Fibroblast of peridontal ligament (primary cell): ENCODE measurements around the gene SRPRB.
A peak's percentile ranks its signal among the peaks of the same experiment; 100 is the strongest.
"Not testable (repeated sequence)": the region's sequence is repeated elsewhere in the genome, so short reads cannot be mapped to it uniquely, and the experiment has no call there.

Source experiments
- DNase-seq: peaks from one replicate; pipeline ENCODE4 v3.0.0-alpha.2; 2010; ENCODE audit errors: extremely low read depth

SRPRB gene

GRCh38 chr3:133777807-133778568 is 27.6 kb upstream of the SRPRB start:
- no peak for DNase-seq

- no peak for DNase-seq
Observed at GRCh38 chr3:133779626-133780203, 25.9 kb upstream of the SRPRB start.

GRCh38 chr3:133780756-133781155 is 24.9 kb upstream of the SRPRB start:
- DNase-seq = not testable (repeated sequence)

- DNase-seq = no peak
Observed at GRCh38 chr3:133781570-133781969, 24.0 kb upstream of the SRPRB start.

GRCh38 chr3:133782454-133782853 is 23.2 kb upstream of the SRPRB start:
- no peak for DNase-seq

GRCh38 chr3:133783762-133784161 is 21.9 kb upstream of the SRPRB start:
- DNase-seq = no peak

- DNase-seq = no peak
Observed at GRCh38 chr3:133788024-133788423, 17.6 kb upstream of the SRPRB start.

GRCh38 chr3:133792171-133792763 is 13.3 kb upstream of the SRPRB start:
- DNase-seq = peak; percentile 9

- no peak for DNase-seq
Observed at GRCh38 chr3:133797396-133798105, 8.1 kb upstream of the SRPRB start.

GRCh38 chr3:133799794-133800585 is 5.6 kb upstream of the SRPRB start:
- DNase-seq = no peak

GRCh38 chr3:133803469-133803868 is 2.1 kb upstream of the SRPRB start:
- no peak for DNase-seq

- DNase-seq = no peak
Observed at GRCh38 chr3:133804896-133805295, 719 bp upstream of the SRPRB start.

- DNase-seq = no peak
Observed at GRCh38 chr3:133805384-133805701, 272 bp upstream of the SRPRB start.

GRCh38 chr3:133812872-133813271 is 7.3 kb downstream of the SRPRB start:
- peak; percentile 51 for DNase-seq

- DNase-seq = no peak
Observed at GRCh38 chr3:133815386-133815785, 9.8 kb downstream of the SRPRB start.

- no peak for DNase-seq
Observed at GRCh38 chr3:133820129-133820528, 14.5 kb downstream of the SRPRB start.

- DNase-seq = no peak
Observed at GRCh38 chr3:133820889-133821675, 15.5 kb downstream of the SRPRB start.

- DNase-seq = peak; percentile 76
Observed at GRCh38 chr3:133821767-133822638, 16.4 kb downstream of the SRPRB start.

GRCh38 chr3:133824961-133825485 is 19.4 kb downstream of the SRPRB start:
- no peak for DNase-seq
